T-helper 1 cell treated with Interleukin-12 subunit alpha and Interleukin-12 subunit beta and Interleukin-4 antibody, amounts not matched to agents 30 μg/mL and 1 μg/mL, for 36 hours (primary cell): ENCODE results near the gene ULK4.

Source experiments
- H3K27ac Mint-ChIP-seq: one replicate; pipeline ENCODE4 v1.8.0; 2021; ENCODE audit warnings: mild to moderate bottlenecking, mixed read lengths
- H3K27me3 Mint-ChIP-seq: one replicate; pipeline ENCODE4 v1.8.0; 2021; ENCODE audit warnings: low read depth, mixed read lengths
- H3K36me3 Mint-ChIP-seq: one replicate; pipeline ENCODE4 v1.8.0; 2021; ENCODE audit warnings: low read depth, mixed read lengths
- H3K4me1 Mint-ChIP-seq: one replicate; pipeline ENCODE4 v1.8.0; 2021; ENCODE audit warnings: low read depth, mixed read lengths
- H3K4me3 Mint-ChIP-seq: one replicate; pipeline ENCODE4 v1.8.0; 2021; ENCODE audit warnings: mild to moderate bottlenecking, moderate library complexity, mixed read lengths
- H3K9me3 Mint-ChIP-seq: one replicate; pipeline ENCODE4 v1.8.0; 2021; ENCODE audit warnings: mixed read lengths

ULK4 gene

DNA sequence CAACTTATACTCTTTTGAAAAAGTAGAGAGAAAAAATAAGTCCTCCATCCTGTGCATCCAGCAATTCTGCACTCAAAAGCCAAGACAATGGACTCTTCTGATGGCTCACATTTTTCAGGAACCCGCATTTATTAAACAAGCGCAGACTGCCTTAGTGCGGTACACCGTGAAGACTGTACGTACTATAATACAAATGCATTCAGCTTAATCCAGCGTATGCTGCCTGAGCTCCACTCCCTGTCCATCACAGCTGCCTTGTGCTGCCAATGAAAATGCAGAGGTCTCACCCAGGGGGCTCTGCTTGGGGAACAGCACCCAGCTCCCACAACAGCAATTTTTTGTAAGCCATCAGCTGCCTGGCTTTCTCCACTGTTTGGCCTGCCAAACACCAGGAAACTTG lies 350.9 kb downstream of the ULK4 start:
- peaks cover 6% of the 10 kb centered on the region for H3K27me3 Mint-ChIP-seq
- no peak overlapping the region for H3K27ac Mint-ChIP-seq
- no peak overlapping the region for H3K4me3 Mint-ChIP-seq
- H3K36me3 Mint-ChIP-seq: peaks cover 2% of the 10 kb centered on the region
- peaks cover 4% of the 10 kb centered on the region for H3K4me1 Mint-ChIP-seq
- no peaks in the 10 kb centered on the region for H3K9me3 Mint-ChIP-seq

DNA sequence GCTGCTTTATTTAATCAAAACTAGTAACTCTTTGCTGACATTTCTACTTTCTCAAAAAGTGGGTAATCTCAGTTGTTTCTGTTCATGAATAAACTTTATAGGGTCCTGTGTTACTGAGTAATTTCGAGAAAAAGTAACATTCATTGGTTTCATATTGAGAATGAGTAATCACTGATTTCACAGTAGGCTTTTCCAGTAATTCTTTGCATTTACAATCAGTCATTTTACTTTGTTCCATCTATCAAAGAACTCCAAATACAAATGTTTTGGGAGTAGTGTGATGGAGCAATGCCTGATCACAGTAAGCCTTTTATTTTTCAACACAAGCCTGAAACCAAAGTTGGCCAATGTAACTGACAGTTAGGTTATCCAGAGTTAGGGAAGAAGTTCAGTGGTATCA lies 353.6 kb downstream of the ULK4 start:
- Mint-ChIP-seq H3K27ac (no peak overlapping the region), H3K4me1 (peaks cover 4% of the 10 kb centered on the region), H3K9me3 (no peaks in the 10 kb centered on the region)

DNA sequence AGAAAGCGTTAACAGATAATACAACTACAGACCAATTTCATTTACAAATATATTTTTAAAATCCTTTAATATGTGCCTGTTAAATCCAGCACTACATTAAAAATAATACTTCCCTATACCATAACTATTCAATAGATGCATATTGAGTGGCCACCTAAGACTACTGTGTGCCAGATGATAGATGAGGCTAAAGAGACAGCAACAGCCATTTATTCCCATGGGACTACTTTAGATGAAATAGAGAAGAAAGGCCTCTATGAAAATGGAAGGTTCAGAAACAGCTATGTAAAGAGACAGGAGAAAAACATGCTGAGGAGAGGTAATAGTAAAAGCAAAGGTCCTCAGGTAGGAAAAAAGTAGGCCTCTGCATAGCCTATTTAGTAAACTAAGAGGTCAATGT lies 358.1 kb downstream of the ULK4 start:
- H3K27me3 Mint-ChIP-seq: peaks cover 6% of the 10 kb centered on the region
- H3K4me3 Mint-ChIP-seq: no peak overlapping the region
- H3K9me3 Mint-ChIP-seq: no peaks in the 10 kb centered on the region
- H3K36me3 Mint-ChIP-seq: no peaks in the 10 kb centered on the region
- H3K4me1 Mint-ChIP-seq: peaks cover 4% of the 10 kb centered on the region
- H3K27ac Mint-ChIP-seq: no peak overlapping the region

More for the DNA sequence above, 353.6 kb downstream of the ULK4 start:
- no peaks in the 10 kb centered on the region for H3K36me3 Mint-ChIP-seq
- no peak overlapping the region for H3K4me3 Mint-ChIP-seq
- H3K27me3 Mint-ChIP-seq: peaks cover 6% of the 10 kb centered on the region

DNA sequence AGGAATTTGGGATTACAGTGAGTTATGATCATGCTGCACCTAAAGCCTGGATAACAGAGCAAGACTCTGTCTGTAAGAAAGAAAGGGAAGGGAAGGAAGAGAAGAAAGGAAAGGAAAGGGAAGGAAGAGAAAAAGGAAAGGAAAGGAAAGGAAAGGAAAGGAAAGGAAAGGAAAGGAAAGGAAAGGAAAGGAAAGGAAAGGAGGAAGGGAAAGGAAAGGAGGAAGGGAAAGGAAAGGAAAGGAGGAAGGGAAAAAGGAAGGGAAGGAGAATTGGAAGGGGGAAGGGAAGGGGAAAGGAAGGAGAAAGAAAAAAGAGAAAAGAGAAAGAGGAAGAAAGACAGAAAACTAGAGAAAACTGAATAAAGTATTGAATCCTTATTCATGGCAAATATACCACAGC lies 359.8 kb downstream of the ULK4 start:
- no peaks in the 10 kb centered on the region for H3K36me3 Mint-ChIP-seq
- peaks cover 6% of the 10 kb centered on the region for H3K27me3 Mint-ChIP-seq
- H3K27ac Mint-ChIP-seq: no peak overlapping the region
- H3K4me1 Mint-ChIP-seq: no peaks in the 10 kb centered on the region
- no peak overlapping the region for H3K4me3 Mint-ChIP-seq
- H3K9me3 Mint-ChIP-seq: no peaks in the 10 kb centered on the region

DNA sequence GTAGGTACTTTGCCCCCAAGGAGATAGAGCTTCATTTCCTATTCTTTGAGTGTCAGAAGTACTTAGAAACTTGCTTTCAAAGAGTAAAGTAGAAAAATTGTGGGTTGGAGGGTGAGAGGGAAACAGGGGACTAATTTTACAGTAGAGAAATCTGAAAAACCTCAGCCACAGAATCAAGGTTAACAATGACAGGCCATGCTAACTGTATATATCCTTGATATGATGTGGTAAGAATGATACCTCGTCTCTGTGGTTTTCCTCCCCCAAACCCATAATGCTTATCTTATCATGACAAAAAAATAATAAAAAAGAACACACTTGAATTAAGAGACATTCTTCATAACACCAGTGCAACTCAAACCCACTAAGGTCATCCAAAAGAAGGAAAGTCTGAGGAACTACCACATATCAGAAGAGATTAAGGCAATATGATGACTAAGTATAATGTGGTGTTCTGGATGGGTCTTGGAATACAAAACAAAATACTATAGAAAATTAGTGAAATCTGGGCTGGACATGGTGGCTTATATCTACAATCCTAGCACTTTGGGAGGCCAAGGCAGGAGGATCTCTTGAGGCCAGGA lies 360.4 kb downstream of the ULK4 start:
- Mint-ChIP-seq H3K4me1 (no peaks in the 10 kb centered on the region), H3K27ac (no peak overlapping the region), H3K4me3 (no peak overlapping the region), H3K27me3 (peaks cover under 1% of the 10 kb centered on the region), H3K36me3 (no peaks in the 10 kb centered on the region), H3K9me3 (no peaks in the 10 kb centered on the region)

DNA sequence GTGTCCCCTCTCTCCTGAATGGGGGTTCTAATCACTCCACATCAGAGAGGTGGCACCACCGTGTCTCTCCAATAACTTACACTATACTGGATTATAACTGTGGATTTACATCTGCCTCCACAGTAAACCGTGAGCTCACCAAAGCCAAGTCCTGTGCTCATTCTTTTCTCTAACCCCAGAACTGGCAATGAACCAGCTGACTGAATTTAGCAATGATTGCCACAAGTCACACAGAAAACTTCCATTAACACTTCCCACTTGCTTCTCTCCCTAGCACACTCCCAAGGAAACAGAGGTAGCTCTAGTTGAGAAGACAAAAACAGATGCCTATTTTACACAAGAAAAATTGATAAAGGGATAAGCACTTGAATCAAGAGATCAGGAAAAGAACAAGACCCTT lies 361.3 kb downstream of the ULK4 start:
- H3K27ac Mint-ChIP-seq: no peak overlapping the region
- H3K4me1 Mint-ChIP-seq: no peaks in the 10 kb centered on the region
- H3K36me3 Mint-ChIP-seq: no peaks in the 10 kb centered on the region
- H3K27me3 Mint-ChIP-seq: no peaks in the 10 kb centered on the region
- no peak overlapping the region for H3K4me3 Mint-ChIP-seq
- no peaks in the 10 kb centered on the region for H3K9me3 Mint-ChIP-seq

DNA sequence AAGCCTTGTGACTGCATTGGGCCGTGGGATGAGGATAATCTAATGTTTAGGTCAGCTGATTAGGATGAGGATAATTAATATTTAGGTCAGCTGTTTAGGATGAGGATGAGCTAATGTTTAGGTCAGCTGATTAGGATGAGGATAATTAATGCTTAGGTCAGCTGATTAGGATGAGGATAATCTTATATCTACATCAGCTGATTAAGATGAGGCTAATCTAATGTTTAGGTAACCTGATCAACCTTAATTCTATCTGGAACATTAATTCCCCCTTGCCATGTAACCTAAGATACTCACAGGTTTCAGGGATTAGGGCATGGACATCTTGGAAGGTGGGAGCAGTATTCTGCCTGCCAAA lies 362.8 kb downstream of the ULK4 start:
- Mint-ChIP-seq H3K4me3 (no peak overlapping the region), H3K27me3 (no peaks in the 10 kb centered on the region), H3K4me1 (no peaks in the 10 kb centered on the region), H3K27ac (no peak overlapping the region), H3K36me3 (no peaks in the 10 kb centered on the region), H3K9me3 (no peaks in the 10 kb centered on the region)

DNA sequence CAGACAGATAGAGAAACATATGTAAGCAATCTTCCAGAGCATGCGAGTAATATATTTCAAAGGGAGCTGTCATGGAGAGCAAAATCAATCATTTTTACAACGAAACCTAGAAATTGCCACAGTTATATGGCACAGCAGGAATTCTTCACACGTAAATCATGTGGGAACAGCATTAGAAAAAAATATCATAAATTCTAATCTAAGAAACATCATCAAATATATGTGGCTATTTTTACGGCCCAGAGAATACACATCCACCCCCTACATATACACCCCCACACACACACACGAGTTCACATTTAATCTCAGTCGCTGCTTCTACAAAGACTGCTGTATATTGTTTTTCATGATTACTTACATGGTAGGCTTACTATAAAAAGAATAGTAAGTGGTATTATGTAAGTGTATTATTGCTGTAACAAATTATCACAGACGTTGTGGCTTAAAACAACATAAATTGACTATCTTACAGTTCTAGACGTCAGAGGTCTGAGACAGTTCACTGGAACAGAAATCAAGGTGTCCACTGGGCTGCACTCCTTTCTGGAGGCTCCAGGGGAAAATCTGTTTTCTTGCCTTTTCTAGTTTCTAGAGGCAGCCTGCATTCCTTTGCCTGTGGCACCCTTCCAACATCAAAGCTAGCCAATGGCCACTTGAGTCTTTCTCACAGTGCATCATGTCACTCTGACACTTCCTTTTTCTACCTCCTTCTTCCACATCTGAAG lies 363.3 kb downstream of the ULK4 start:
- no peak overlapping the region for H3K4me3 Mint-ChIP-seq
- no peaks in the 10 kb centered on the region for H3K9me3 Mint-ChIP-seq
- no peaks in the 10 kb centered on the region for H3K4me1 Mint-ChIP-seq
- no peaks in the 10 kb centered on the region for H3K27me3 Mint-ChIP-seq
- H3K36me3 Mint-ChIP-seq: no peaks in the 10 kb centered on the region
- no peak overlapping the region for H3K27ac Mint-ChIP-seq

DNA sequence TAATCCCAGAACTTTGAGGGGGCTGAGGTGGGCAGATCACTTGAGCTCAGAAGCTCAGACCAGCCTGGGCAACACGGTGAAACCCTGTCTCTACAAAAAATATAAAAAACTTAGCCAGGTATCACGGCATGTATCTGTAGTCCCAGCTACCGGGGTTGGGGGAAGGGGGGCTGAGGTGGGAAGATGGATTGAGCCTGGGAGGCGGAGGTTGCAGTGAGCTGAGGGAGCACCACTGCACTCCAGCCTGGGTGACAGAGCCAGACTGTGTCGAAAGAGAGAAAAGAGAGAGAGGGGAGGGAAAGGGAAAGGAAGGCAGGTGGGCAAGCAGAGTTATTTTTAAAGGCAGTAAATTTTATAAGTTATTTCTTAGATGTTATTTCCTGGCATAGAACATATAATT lies 368.1 kb downstream of the ULK4 start:
- no peak overlapping the region for H3K27ac Mint-ChIP-seq
- H3K4me3 Mint-ChIP-seq: no peak overlapping the region
- H3K4me1 Mint-ChIP-seq: peaks cover 4% of the 10 kb centered on the region
- H3K27me3 Mint-ChIP-seq: no peaks in the 10 kb centered on the region
- no peaks in the 10 kb centered on the region for H3K9me3 Mint-ChIP-seq
- no peaks in the 10 kb centered on the region for H3K36me3 Mint-ChIP-seq

DNA sequence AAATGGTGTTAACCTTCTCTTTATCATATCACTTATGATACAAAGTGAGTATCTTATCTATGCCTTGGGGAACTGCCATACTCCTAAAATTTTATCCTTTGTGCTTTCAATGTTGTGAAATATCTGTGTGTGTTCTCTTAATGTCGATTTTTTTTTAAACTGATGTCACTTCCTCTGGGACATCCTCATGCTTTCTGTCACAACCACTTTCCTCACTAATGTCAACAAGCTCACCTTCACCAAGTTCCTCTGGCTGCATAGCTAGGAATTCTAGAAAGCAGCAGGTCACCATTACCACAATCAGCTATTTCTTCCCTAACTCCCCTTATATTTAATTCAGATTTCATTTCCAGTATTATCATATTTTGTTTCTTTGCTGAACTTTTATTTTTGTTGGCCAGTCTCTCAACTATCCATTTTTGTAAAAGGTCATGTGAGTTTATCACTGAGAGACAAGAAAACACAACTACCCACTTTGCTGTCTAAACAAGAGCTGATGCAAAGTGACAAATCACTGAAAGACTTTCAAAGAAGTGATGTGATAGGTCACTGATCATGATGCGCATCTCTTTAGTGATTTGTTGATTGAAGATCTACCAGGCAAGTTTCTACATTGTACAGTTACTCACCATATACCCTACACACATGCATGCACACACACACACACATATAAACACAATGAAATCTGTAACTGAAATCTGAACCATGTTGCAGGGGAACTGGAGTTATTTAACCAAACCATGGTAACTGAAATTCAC lies 369.0 kb downstream of the ULK4 start:
- H3K27me3 Mint-ChIP-seq: no peaks in the 10 kb centered on the region
- no peaks in the 10 kb centered on the region for H3K36me3 Mint-ChIP-seq
- H3K4me1 Mint-ChIP-seq: peaks cover 4% of the 10 kb centered on the region
- H3K27ac Mint-ChIP-seq: no peak overlapping the region
- H3K4me3 Mint-ChIP-seq: no peak overlapping the region
- H3K9me3 Mint-ChIP-seq: no peaks in the 10 kb centered on the region

DNA sequence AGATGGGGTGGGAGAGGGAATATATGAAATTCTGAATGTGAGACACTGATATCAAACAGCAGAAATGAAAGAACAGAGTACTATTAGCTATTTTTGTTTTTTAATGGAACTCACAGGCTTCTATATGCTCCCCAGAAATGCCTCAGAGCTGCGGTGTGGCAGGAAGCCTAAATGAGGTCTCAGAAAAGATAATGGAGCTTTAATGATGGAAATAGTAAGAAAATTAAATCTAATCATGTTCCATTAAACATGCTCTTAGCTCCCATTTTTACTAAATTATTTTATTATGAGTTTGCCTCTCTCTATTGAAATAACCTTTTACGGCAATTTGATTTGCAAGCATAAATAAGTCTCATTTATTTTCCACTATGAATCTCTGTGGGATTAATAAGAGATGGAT lies 378.9 kb downstream of the ULK4 start:
- Mint-ChIP-seq H3K27ac (no peak overlapping the region), H3K4me1 (peaks cover 3% of the 10 kb centered on the region), H3K4me3 (no peak overlapping the region), H3K9me3 (no peaks in the 10 kb centered on the region), H3K27me3 (no peaks in the 10 kb centered on the region), H3K36me3 (no peaks in the 10 kb centered on the region)

DNA sequence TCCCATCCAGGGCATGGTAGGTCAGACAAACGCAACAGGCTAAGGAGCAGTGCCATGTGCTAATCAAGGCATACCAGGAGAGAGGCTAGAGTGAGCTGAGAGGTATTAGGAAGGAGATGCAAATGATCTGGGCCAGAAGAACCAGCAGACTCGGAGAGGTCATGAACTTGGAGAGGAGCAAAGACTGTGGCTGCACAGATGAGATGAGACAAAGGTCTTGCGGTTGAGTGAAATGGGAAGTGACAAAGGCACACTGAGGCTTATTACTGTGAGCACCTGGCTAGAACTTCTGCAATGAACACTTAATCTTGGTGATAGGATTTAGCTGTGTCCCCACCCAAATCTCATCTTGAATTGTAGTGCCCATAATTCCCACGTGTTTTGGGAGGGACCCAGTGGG lies 380.2 kb downstream of the ULK4 start:
- Mint-ChIP-seq H3K4me1 (peaks cover 3% of the 10 kb centered on the region), H3K4me3 (no peak overlapping the region), H3K9me3 (no peaks in the 10 kb centered on the region), H3K27ac (no peak overlapping the region), H3K27me3 (no peaks in the 10 kb centered on the region), H3K36me3 (no peaks in the 10 kb centered on the region)

DNA sequence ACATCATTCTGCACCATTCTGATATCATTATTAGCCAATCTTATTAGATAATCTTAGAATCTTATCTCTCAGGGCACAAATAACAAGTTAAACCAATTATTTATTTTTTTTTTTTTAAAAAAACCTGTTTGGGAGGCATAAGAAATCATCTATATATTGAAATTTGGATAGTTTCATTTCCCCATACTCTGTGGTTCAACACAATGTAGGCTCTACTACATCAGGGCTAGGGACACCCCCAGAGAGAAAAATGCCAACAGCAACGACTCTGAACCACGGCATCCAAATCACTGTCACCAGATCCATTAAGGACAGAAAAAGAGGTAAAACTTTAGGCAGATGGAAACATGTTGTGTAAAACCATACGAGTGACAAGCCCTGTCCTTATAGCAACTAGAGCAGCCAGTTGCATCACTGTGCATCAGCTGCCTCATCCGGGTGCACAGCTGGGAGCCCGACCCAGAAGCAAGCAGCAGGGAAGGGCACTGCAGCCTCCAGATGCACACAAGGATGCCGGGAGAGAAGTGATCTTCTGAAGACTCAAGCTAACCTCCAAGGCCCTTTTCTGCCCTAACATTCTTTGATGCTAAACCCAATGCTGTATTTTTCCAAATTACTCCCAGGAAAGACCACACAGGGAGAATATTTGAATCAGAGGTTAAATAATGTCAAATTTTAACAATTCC lies 381.5 kb downstream of the ULK4 start:
- Mint-ChIP-seq H3K4me3 (no peak overlapping the region), H3K9me3 (no peaks in the 10 kb centered on the region), H3K36me3 (no peaks in the 10 kb centered on the region), H3K27me3 (no peaks in the 10 kb centered on the region), H3K4me1 (no peaks in the 10 kb centered on the region), H3K27ac (no peak overlapping the region)

DNA sequence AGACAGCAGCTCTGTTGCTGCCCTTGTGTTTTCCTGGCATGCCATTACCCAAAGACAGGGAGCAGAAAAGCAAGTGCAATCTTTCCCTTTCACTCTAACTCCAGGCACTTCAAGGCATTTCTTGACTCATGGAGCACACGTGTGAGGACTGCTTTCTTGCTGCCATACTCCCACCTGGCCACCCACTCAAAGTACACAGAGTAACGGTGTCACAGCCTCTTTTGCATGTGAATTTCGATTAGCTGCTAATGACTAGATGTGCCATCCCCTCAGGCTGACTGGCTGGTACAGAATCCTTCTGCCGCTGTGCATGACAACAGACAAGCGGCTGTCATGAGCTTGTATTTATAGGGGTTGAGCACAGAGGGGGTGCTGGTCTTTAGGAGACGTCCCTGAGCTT lies 382.0 kb downstream of the ULK4 start:
- Mint-ChIP-seq H3K36me3 (no peaks in the 10 kb centered on the region), H3K27ac (no peak overlapping the region), H3K4me1 (no peaks in the 10 kb centered on the region), H3K4me3 (no peak overlapping the region), H3K27me3 (no peaks in the 10 kb centered on the region), H3K9me3 (no peaks in the 10 kb centered on the region)

DNA sequence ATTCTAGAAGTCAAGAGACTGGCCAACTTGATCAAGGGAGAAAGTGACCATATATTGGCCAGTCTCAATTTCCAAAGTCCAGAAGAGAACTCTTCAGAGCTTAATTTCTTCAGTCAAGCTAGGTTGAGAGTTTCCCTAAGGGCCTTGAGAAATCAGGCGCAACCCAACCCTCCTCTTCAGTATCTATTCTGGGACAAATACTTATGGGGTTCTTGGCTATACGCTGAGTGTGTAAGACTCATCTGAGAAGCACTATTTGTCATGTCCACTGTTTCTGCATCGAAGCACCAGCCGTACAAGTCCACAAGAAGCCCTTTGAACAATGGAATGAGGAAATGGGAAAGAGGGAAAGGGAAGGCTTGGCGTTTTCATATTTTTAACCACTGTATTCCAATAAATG lies 383.1 kb downstream of the ULK4 start:
- H3K9me3 Mint-ChIP-seq: no peaks in the 10 kb centered on the region
- H3K4me1 Mint-ChIP-seq: no peaks in the 10 kb centered on the region
- no peak overlapping the region for H3K4me3 Mint-ChIP-seq
- no peaks in the 10 kb centered on the region for H3K27me3 Mint-ChIP-seq
- H3K36me3 Mint-ChIP-seq: no peaks in the 10 kb centered on the region
- no peak overlapping the region for H3K27ac Mint-ChIP-seq
